ENCODE measurements around the gene ZNF8. TPM values are rescaled to one million over a fixed set of nuclear protein-coding genes. Genes with fewer than 3 reads are reported as not detected.

Gene ZNF8
- total and polyA plus RNA-seq, 2 donors from 2014 or later = 1.3 to 9.0 TPM

DNA sequence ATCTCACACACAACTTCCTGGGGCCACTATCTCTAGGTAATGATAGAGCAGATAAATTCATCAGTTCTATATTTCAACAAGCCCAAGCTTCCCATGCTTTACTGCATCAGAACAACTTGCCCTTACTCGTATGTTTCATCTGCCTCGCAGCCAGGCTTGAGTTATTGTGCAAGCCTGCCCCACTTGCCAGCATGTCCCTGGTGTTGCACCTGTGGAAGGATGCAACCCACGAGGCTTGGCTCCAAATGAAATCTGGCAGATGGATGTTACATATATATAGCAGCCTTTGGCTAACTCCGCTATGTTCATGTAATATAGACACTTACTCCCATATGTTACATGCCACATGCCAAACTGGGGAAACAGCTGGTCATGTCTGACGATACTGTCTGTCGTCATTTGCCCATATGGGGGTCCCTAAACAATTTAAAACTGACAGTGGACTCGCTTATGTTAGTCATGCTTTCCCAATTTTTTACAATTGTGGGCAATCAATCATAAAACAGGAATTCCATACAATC, 32.6 kb downstream of the ZNF8 start:
- intact Hi-C loops (cut with DNase I) = no loop called here
- TF ChIP-seq CTCF (IDR thresholded peaks at IDR 0.05; ENCODE audit: borderline replicate concordance, extremely low read depth, insufficient read depth) = no peak
- Histone ChIP-seq H3K9me3 (ENCODE audit: control insufficient read depth in 2 of 3, insufficient read depth in 1 of 3, low read length in 3 of 3) (no peaks in the 10 kb centered on the region), H3K27me3 (ENCODE audit: control insufficient read depth, insufficient read depth, low read length) (no peaks in the 10 kb centered on the region), H3K27ac (ENCODE audit: low read depth in 2 of 2, low read length in 2 of 2) (no peak overlapping the region), H3K36me3 (ENCODE audit: control insufficient read depth in 2 of 3, insufficient read depth in 3 of 3, low read length in 3 of 3) (peaks cover 15 to 32% (median 27%) of the 10 kb centered on the region in 3 donors), H3K9ac (ENCODE audit: low read length in 3 of 3) (no peak overlapping the region), H3K4me1 (ENCODE audit: control insufficient read depth in 2 of 3, insufficient read depth in 2 of 3, low read depth in 1 of 3, low read length in 3 of 3) (peaks cover 0 to under 1% (median 0%) of the 10 kb centered on the region in 3 donors), H3K4me3 (ENCODE audit: low read length in 3 of 3) (no peak overlapping the region)
- no peak for FAIRE-seq
- no peak for DNase-seq

DNA sequence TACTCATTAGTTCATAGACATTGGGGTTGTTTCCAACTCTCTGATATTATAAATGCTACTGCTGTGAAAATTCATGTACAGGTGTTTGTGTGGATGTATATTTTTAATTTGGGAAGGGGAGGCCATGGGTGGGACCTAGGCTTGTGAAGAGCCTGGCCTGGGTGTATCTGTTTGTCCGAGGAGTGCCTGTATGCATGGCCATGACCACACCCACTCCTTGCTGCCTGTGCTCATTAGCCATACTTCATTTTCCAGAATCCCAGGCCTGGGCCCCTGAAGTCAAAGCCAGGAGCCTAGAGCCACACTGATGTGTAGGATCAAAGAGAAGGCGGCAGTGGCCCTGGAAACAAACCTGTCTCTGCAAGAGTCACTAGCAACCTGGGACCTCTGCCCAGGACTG, 36.8 kb downstream of the ZNF8 start:
- no peaks in the 10 kb centered on the region for H3K27me3 ChIP-seq (ENCODE audit: control insufficient read depth, insufficient read depth, low read length)
- no peak overlapping the region for H3K27ac ChIP-seq (ENCODE audit: low read depth in 2 of 2, low read length in 2 of 2)
- H3K36me3 ChIP-seq (ENCODE audit: control insufficient read depth in 2 of 3, insufficient read depth in 3 of 3, low read length in 3 of 3) = peaks cover 13 to 32% (median 21%) of the 10 kb centered on the region in 3 donors
- no peaks in the 10 kb centered on the region for H3K4me1 ChIP-seq (ENCODE audit: control insufficient read depth in 2 of 3, insufficient read depth in 2 of 3, low read depth in 1 of 3, low read length in 3 of 3)
- DNase-seq (no peak), FAIRE-seq (no peak)
- H3K9me3 ChIP-seq (ENCODE audit: control insufficient read depth in 2 of 3, insufficient read depth in 1 of 3, low read length in 3 of 3) = no peaks in the 10 kb centered on the region
- intact Hi-C loops (cut with DNase I) = no loop called here
- H3K4me3 ChIP-seq (ENCODE audit: low read length in 3 of 3) = no peak overlapping the region
- no peak overlapping the region for H3K9ac ChIP-seq (ENCODE audit: low read length in 3 of 3)
- no peak for TF ChIP-seq CTCF (IDR thresholded peaks at IDR 0.05; ENCODE audit: borderline replicate concordance, extremely low read depth, insufficient read depth)

DNA sequence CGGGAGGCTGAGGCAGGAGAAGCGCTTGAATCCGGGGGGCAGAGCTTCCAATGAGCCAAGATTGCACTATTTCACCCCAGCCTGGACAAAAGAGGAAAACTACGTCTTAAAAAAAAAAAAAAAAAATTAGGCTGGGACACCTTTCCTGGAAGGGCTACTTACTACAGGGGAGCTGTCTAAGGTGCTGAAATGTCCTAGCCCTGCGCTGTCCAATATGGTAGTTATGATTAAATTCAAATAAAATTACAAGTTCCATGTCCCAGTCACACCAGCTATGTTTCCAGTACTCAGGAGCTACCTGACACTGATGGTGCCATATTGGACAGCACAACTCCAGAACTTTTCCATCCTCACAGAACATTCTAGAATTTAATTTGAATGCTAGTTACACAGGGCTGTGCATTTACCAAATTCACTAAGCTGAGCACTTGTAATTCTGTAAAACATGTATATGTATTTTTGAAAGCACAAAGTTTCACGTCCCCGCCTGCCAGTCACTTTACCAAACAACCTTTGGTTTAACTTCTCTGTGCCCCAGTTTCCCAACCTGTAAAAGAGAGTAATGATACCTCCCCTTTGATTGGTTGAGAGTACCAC, 38.8 kb downstream of the ZNF8 start:
- no peaks in the 10 kb centered on the region for H3K4me1 ChIP-seq (ENCODE audit: control insufficient read depth in 2 of 3, insufficient read depth in 2 of 3, low read depth in 1 of 3, low read length in 3 of 3)
- no peak for FAIRE-seq

More for the DNA sequence above, 38.8 kb downstream of the ZNF8 start:
- no peak overlapping the region for H3K9ac ChIP-seq (ENCODE audit: low read length in 3 of 3)
- peak in 3 of 5 donors; percentile 31 to 69 (median 66) for DNase-seq
- intact Hi-C loops (cut with DNase I) = no loop called here
- peaks cover 10 to 23% (median 12%) of the 10 kb centered on the region in 3 donors for H3K36me3 ChIP-seq (ENCODE audit: control insufficient read depth in 2 of 3, insufficient read depth in 3 of 3, low read length in 3 of 3)
- H3K4me3 ChIP-seq (ENCODE audit: low read length in 3 of 3) = no peak overlapping the region
- H3K9me3 ChIP-seq (ENCODE audit: control insufficient read depth in 2 of 3, insufficient read depth in 1 of 3, low read length in 3 of 3) = no peaks in the 10 kb centered on the region
- H3K27ac ChIP-seq (ENCODE audit: low read depth in 2 of 2, low read length in 2 of 2) = no peak overlapping the region
- no peak for TF ChIP-seq CTCF (IDR thresholded peaks at IDR 0.05; ENCODE audit: borderline replicate concordance, extremely low read depth, insufficient read depth)
- no peaks in the 10 kb centered on the region for H3K27me3 ChIP-seq (ENCODE audit: control insufficient read depth, insufficient read depth, low read length)
